ENCODE measurements around the gene ADM. TPM values are rescaled to one million over a fixed set of nuclear protein-coding genes. Genes with fewer than 3 reads are reported as not detected.
A peak's percentile ranks its signal among the peaks of the same experiment; 100 is the strongest.

Gene ADM
- total RNA-seq, 1 experiment from 2014 or later, result 87.2 TPM

DNA sequence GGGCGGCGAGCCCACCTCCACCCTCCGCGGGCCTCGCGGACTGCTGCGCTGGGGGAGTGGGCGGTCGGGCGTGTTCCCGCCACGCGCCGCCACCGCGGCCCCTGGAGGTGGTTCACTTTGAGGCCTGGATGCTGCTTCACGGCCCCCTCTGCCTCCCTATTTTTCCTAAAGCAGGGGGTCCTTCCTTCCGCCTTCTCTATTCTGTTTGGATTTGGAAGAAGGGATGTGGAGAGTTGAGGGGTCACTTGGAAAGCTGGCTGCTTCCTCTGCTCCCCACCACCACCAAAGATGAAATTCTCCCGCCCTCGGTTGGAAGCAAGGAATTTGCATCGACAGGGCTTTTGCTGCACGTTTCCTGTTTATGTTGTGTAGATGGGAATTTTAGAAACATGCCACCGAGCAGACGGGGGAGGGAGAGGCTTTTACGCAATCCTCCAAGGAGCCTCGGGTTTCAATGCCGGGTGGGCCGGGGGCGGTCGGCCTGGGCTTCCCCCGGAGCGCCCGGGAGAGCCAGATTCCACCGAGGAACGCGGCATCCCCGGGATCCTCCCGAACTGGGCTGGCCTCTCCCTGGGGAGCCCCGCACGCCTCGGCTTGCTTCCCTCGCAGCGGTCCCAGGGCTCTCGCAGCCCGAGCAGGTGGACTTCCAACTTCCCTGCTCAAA lies 10.5 kb upstream of the ADM start:
- Histone ChIP-seq H2AFZ (ENCODE audit: low read depth, low read length, poor library complexity, severe bottlenecking) (no peak overlapping the region), H3K4me2 (ENCODE audit: low read length) (peak overlapping the region; percentile 97), H3K36me3 (ENCODE audit: control insufficient read depth in 1 of 2, insufficient read depth in 2 of 2, low read length in 2 of 2) (peaks cover 0 to 1% of the 10 kb centered on the region in 2 experiments; a peak in 1 of 4 replicates), H4K20me1 (ENCODE audit: insufficient read depth) (no peaks in the 10 kb centered on the region), H3K9me3 (ENCODE audit: control insufficient read depth in 1 of 2, insufficient read depth in 1 of 2, low read depth in 1 of 2, low read length in 2 of 2) (no peaks in the 10 kb centered on the region), H3K4me3 (replicated peaks in 1 of 2; ENCODE audit: low read depth in 1 of 2, low read length in 2 of 2) (peak overlapping the region; percentile 77 to 78), H3K9me2 (ENCODE audit: insufficient read depth) (no peaks in the 10 kb centered on the region), H3K27me3 (ENCODE audit: insufficient read depth, low read length) (no peaks in the 10 kb centered on the region), H3K79me2 (ENCODE audit: insufficient read depth, low read length) (peaks cover 38% of the 10 kb centered on the region), H3K27ac (ENCODE audit: low read depth, low read length) (peak overlapping the region; percentile 80), H3K4me1 (ENCODE audit: control insufficient read depth in 1 of 2, insufficient read depth in 2 of 2, low read length in 2 of 2) (peaks cover 12 to 28% of the 10 kb centered on the region in 2 experiments), H3K9ac (ENCODE audit: low read length) (peak overlapping the region; percentile 82)
- RAD21 ChIA-PET (ENCODE audit: low non-redundant PET in 1 of 2, low total read pairs in 2 of 2, uncharacterized antibody in 2 of 2, unreplicated experiment in 2 of 2), result no interaction called here
- DNase-seq (ENCODE audit: low read depth, low spot score) (no peak), ATAC-seq (peak; percentile 23)
- intact Hi-C loops (cut with micrococcal nuclease), result no loop called here
- POLR2A ChIA-PET, result no interaction called here
- CTCF ChIA-PET, result interaction anchor here (1.5 kb wide), 1 partner anchor 10 kb away, joined by 8 read pairs; the partner anchor contains the start of gene ADM
- BruUV-seq (replicated peaks), result TSS peak; percentile 85
- no peak for TF ChIP-seq CBX3 (IDR thresholded peaks at IDR 0.05; ENCODE audit: low read depth)
- TF ChIP-seq, protein P1, sequence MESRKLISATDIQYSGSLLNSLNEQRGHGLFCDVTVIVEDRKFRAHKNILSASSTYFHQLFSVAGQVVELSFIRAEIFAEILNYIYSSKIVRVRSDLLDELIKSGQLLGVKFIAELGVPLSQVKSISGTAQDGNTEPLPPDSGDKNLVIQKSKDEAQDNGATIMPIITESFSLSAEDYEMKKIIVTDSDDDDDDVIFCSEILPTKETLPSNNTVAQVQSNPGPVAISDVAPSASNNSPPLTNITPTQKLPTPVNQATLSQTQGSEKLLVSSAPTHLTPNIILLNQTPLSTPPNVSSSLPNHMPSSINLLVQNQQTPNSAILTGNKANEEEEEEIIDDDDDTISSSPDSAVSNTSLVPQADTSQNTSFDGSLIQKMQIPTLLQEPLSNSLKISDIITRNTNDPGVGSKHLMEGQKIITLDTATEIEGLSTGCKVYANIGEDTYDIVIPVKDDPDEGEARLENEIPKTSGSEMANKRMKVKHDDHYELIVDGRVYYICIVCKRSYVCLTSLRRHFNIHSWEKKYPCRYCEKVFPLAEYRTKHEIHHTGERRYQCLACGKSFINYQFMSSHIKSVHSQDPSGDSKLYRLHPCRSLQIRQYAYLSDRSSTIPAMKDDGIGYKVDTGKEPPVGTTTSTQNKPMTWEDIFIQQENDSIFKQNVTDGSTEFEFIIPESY (IDR thresholded peaks at IDR 0.05; ENCODE audit: extremely low read depth, insufficient replicate concordance, low read length), result no peak
- TF ChIP-seq RAD21 (IDR thresholded peaks at IDR 0.05; ENCODE audit: low read depth), result no peak
- TF ChIP-seq, protein P2, sequence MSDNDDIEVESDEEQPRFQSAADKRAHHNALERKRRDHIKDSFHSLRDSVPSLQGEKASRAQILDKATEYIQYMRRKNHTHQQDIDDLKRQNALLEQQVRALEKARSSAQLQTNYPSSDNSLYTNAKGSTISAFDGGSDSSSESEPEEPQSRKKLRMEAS (IDR thresholded peaks at IDR 0.05), result peak; percentile 63
- TF ChIP-seq EGR1 (IDR thresholded peaks at IDR 0.05; ENCODE audit: low read depth), result no peak
- no peak for TF ChIP-seq YY1 (IDR thresholded peaks at IDR 0.05; ENCODE audit: extremely low read depth, insufficient replicate concordance, low read depth, low read length)
- TF ChIP-seq, protein P3, sequence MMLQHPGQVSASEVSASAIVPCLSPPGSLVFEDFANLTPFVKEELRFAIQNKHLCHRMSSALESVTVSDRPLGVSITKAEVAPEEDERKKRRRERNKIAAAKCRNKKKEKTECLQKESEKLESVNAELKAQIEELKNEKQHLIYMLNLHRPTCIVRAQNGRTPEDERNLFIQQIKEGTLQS (IDR thresholded peaks at IDR 0.05), result no peak
- TF ChIP-seq, protein P4, sequence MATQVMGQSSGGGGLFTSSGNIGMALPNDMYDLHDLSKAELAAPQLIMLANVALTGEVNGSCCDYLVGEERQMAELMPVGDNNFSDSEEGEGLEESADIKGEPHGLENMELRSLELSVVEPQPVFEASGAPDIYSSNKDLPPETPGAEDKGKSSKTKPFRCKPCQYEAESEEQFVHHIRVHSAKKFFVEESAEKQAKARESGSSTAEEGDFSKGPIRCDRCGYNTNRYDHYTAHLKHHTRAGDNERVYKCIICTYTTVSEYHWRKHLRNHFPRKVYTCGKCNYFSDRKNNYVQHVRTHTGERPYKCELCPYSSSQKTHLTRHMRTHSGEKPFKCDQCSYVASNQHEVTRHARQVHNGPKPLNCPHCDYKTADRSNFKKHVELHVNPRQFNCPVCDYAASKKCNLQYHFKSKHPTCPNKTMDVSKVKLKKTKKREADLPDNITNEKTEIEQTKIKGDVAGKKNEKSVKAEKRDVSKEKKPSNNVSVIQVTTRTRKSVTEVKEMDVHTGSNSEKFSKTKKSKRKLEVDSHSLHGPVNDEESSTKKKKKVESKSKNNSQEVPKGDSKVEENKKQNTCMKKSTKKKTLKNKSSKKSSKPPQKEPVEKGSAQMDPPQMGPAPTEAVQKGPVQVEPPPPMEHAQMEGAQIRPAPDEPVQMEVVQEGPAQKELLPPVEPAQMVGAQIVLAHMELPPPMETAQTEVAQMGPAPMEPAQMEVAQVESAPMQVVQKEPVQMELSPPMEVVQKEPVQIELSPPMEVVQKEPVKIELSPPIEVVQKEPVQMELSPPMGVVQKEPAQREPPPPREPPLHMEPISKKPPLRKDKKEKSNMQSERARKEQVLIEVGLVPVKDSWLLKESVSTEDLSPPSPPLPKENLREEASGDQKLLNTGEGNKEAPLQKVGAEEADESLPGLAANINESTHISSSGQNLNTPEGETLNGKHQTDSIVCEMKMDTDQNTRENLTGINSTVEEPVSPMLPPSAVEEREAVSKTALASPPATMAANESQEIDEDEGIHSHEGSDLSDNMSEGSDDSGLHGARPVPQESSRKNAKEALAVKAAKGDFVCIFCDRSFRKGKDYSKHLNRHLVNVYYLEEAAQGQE (IDR thresholded peaks at IDR 0.05; ENCODE audit: low read depth), result no peak
- TF ChIP-seq ZFX (IDR thresholded peaks at IDR 0.05), result no peak; the same call in 1 of the 2 replicates
- TF ChIP-seq POLR2AphosphoS5 (IDR thresholded peaks at IDR 0.05; ENCODE audit: low read depth, low read length), result peak; percentile 59; the same call in 1 of the 2 replicates
- no peak for TF ChIP-seq SP1 (IDR thresholded peaks at IDR 0.05; ENCODE audit: low read depth)
- TF ChIP-seq SIN3A (IDR thresholded peaks at IDR 0.05; ENCODE audit: low read depth), result 0 out of 2 replicates have a peak, but pooled peaks have one; percentile 32
- no peak for TF ChIP-seq JUND (IDR thresholded peaks at IDR 0.05)
- peak; percentile 77 for TF ChIP-seq CEBPB (IDR thresholded peaks at IDR 0.05; ENCODE audit: low read depth)
- TF ChIP-seq ZNF274 (IDR thresholded peaks at IDR 0.05; ENCODE audit: low read depth, low read length), result no peak
- no peak for TF ChIP-seq TCF7L2 (IDR thresholded peaks at IDR 0.05; ENCODE audit: borderline replicate concordance, extremely low read depth, insufficient read depth, insufficient read length)
- no peak for TF ChIP-seq FOSL1 (IDR thresholded peaks at IDR 0.05; ENCODE audit: low read depth)
- TF ChIP-seq EZH2 (IDR thresholded peaks at IDR 0.05), result no peak
- no peak for TF ChIP-seq POLR2A (IDR thresholded peaks at IDR 0.05; ENCODE audit: borderline replicate concordance, extremely low read depth, insufficient read depth, insufficient read length)
- TF ChIP-seq SRF (IDR thresholded peaks at IDR 0.05; ENCODE audit: low read depth), result no peak
